GM23338 (cell line): ENCODE results near the gene TBL1XR1.

ENCODE experiments used
- CREB1 ChIP-seq: fragments of 250-450 bp; sonication (Bioruptor Pico); IDR thresholded peaks from 2 replicates; pipeline ENCODE4 v1.5.0; 2020; ENCODE audit warnings: low read depth, mild to moderate bottlenecking, moderate library complexity
- EZH2 ChIP-seq: fragments of 200-600 bp; sonication (generic); IDR thresholded peaks from one replicate; pipeline ENCODE4 v1.8.0; 2017; ENCODE audit warnings: antibody characterized with exemption, mild to moderate bottlenecking, low read depth; ENCODE audit not compliant: unreplicated experiment
- EZH2phosphoT487 ChIP-seq: fragments of 200-600 bp; sonication (generic); IDR thresholded peaks from one replicate; pipeline ENCODE4 v1.8.1; 2018; ENCODE audit warnings: antibody characterized with exemption; ENCODE audit not compliant: unreplicated experiment
- JUNB ChIP-seq: IDR thresholded peaks from one replicate; pipeline ENCODE4 v1.6.1; 2016; ENCODE audit warnings: antibody characterized with exemption; ENCODE audit not compliant: unreplicated experiment
- POLR2AphosphoS5 ChIP-seq: IDR thresholded peaks from 2 replicates; pipeline ENCODE4 v1.6.1; 2016; ENCODE audit warnings: antibody characterized with exemption, low read depth
- ZNF331 ChIP-seq: fragments of 250-450 bp; sonication (Bioruptor Pico); IDR thresholded peaks from 2 replicates; pipeline ENCODE4 v1.5.0; 2020; ENCODE audit warnings: low read depth, mild to moderate bottlenecking, moderate library complexity
- TF ChIP-seq, protein P1 (sequence below), 2 experiments: fragments of 200-600 bp in 1 of 2; sonication (generic) in 1 of 2; conservative IDR thresholded peaks; 2 replicates each; pipeline versions ENCODE4 v1.5.1 to v1.6.1; 2016 to 2017; ENCODE audit warnings: antibody characterized with exemption in 2 of 2, low read depth in 2 of 2, mild to moderate bottlenecking in 2 of 2, moderate library complexity in 1 of 2
- TF ChIP-seq, protein P2 (sequence below): IDR thresholded peaks from one replicate; pipeline ENCODE4 v1.6.1; 2018; ENCODE audit warnings: antibody characterized with exemption; ENCODE audit not compliant: unreplicated experiment
- TF ChIP-seq, protein P3 (sequence below): IDR thresholded peaks from 2 replicates; pipeline ENCODE4 v1.6.1; 2016; ENCODE audit warnings: antibody characterized with exemption

DNA sequence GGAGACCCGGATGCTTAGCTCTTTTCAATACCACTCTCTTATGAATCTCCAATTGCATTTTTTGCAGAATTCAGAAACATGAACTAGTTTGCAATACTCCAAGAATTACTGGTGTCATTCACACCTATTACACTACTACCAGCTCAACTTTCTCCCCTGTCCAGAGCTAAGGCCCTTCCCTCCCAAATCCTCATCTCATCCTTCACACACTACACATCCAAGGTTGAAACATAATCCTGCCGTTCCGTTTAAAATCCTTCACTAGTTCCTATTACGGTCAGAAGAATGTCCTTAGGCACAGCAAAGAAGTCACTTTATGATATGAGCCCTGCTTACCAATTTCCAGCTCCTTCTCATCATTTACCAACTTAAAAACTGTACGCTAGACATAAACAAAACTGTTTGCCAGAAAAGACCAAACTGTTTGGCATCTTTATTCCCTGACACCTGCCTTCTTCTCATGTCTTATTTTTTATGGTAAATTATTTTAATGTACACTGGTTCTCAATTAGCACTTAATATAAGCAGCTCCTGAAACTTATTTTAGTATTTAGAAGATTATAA lies 22.6 kb downstream of the TBL1XR1 start:
- TF ChIP-seq, protein P1, sequence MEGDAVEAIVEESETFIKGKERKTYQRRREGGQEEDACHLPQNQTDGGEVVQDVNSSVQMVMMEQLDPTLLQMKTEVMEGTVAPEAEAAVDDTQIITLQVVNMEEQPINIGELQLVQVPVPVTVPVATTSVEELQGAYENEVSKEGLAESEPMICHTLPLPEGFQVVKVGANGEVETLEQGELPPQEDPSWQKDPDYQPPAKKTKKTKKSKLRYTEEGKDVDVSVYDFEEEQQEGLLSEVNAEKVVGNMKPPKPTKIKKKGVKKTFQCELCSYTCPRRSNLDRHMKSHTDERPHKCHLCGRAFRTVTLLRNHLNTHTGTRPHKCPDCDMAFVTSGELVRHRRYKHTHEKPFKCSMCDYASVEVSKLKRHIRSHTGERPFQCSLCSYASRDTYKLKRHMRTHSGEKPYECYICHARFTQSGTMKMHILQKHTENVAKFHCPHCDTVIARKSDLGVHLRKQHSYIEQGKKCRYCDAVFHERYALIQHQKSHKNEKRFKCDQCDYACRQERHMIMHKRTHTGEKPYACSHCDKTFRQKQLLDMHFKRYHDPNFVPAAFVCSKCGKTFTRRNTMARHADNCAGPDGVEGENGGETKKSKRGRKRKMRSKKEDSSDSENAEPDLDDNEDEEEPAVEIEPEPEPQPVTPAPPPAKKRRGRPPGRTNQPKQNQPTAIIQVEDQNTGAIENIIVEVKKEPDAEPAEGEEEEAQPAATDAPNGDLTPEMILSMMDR (conservative IDR thresholded peaks at IDR 0.05; ENCODE audit: low read depth in 2 of 2): no peak
- TF ChIP-seq POLR2AphosphoS5: no peak
- TF ChIP-seq EZH2: no peak
- no peak for TF ChIP-seq CREB1 (CRISPR knock-in tag)
- TF ChIP-seq, protein P2, sequence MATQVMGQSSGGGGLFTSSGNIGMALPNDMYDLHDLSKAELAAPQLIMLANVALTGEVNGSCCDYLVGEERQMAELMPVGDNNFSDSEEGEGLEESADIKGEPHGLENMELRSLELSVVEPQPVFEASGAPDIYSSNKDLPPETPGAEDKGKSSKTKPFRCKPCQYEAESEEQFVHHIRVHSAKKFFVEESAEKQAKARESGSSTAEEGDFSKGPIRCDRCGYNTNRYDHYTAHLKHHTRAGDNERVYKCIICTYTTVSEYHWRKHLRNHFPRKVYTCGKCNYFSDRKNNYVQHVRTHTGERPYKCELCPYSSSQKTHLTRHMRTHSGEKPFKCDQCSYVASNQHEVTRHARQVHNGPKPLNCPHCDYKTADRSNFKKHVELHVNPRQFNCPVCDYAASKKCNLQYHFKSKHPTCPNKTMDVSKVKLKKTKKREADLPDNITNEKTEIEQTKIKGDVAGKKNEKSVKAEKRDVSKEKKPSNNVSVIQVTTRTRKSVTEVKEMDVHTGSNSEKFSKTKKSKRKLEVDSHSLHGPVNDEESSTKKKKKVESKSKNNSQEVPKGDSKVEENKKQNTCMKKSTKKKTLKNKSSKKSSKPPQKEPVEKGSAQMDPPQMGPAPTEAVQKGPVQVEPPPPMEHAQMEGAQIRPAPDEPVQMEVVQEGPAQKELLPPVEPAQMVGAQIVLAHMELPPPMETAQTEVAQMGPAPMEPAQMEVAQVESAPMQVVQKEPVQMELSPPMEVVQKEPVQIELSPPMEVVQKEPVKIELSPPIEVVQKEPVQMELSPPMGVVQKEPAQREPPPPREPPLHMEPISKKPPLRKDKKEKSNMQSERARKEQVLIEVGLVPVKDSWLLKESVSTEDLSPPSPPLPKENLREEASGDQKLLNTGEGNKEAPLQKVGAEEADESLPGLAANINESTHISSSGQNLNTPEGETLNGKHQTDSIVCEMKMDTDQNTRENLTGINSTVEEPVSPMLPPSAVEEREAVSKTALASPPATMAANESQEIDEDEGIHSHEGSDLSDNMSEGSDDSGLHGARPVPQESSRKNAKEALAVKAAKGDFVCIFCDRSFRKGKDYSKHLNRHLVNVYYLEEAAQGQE: no peak
- TF ChIP-seq EZH2phosphoT487: no peak
- no peak for TF ChIP-seq ZNF331 (CRISPR knock-in tag)
- TF ChIP-seq, protein P3, sequence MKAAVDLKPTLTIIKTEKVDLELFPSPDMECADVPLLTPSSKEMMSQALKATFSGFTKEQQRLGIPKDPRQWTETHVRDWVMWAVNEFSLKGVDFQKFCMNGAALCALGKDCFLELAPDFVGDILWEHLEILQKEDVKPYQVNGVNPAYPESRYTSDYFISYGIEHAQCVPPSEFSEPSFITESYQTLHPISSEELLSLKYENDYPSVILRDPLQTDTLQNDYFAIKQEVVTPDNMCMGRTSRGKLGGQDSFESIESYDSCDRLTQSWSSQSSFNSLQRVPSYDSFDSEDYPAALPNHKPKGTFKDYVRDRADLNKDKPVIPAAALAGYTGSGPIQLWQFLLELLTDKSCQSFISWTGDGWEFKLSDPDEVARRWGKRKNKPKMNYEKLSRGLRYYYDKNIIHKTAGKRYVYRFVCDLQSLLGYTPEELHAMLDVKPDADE: no peak
- TF ChIP-seq JUNB: no peak
